HepG2 (cell line): ENCODE results near the gene ASH1L. TPM values are rescaled to one million over a fixed set of nuclear protein-coding genes. Genes with fewer than 3 reads are reported as not detected.
A peak's percentile ranks its signal among the peaks of the same experiment; 100 is the strongest.

ENCODE experiments used
- ATAC-seq: fragments of 200-7000 bp; cut with Tn5 transposase; 3 replicates; pipeline ENCODE4 v1.9.1; 2020; ENCODE audit warnings: mild to moderate bottlenecking, moderate library complexity
- BruUV-seq: library from RNA; stranded (reverse); fragments of 400-500 nt; replicated peaks from 2 replicates; lab custom pipeline; 2021; lab: Mats Ljungman, UMichigan
- CTCF ChIA-PET: fragments of 300-600 bp; formaldehyde crosslinking; extraction: SDS; loops from one replicate; lab custom pipeline; 2021; ENCODE audit warnings: low total read pairs, inconsistent platforms, low intra/inter-chr PET ratio; lab: Yijun Ruan, JAX
- POLR2A ChIA-PET: fragments of 350-600 bp; sonication (Branson Sonifier 250); formaldehyde crosslinking; loops from one replicate; lab custom pipeline; 2020; ENCODE audit warnings: antibody characterized with exemption, inconsistent platforms; lab: Yijun Ruan, JAX
- DNase-seq: peaks from one replicate; pipeline ENCODE4 v3.0.0-alpha.2; 2015; ENCODE audit warnings: low spot score
- FAIRE-seq: peaks from 3 replicates; lab custom pipeline; 2011; peaks lifted over from hg19 to GRCh38; lab: Jason Lieb, UNC
- H2AFZ ChIP-seq: one replicate; pipeline ENCODE4 v1.6.1; 2011; ENCODE audit warnings: low read length, inconsistent platforms
- H3K27ac ChIP-seq: fragments of 300-600 bp; 3 replicates; pipeline ENCODE4 v1.8.0; 2011; ENCODE audit warnings: mixed run types, mild to moderate bottlenecking, mixed read lengths, low read length, inconsistent platforms; ENCODE audit not compliant: insufficient read depth; ENCODE audit errors: extremely low read length
- H3K27me3 ChIP-seq, 2 experiments: fragments of 200-600 bp in 1 of 2; 2 replicates in 1 of 2; 3 replicates in 1 of 2; pipeline versions ENCODE4 v1.6.0 to v1.8.0; 2011; ENCODE audit warnings: low read length in 2 of 2, mild to moderate bottlenecking in 2 of 2, moderate library complexity in 2 of 2, inconsistent platforms in 1 of 2; ENCODE audit not compliant: insufficient read depth in 2 of 2, control insufficient read depth in 1 of 2
- H3K36me3 ChIP-seq, 2 experiments: fragments of 200-600 bp in 1 of 2; replicated peaks in 1 of 2; 2 replicates in 1 of 2; 3 replicates in 1 of 2; pipeline versions ENCODE4 v1.5.1 to v1.8.0; 2011; ENCODE audit warnings: low read length in 2 of 2, inconsistent platforms in 1 of 2; ENCODE audit not compliant: insufficient read depth in 2 of 2, control insufficient read depth in 1 of 2
- H3K4me1 ChIP-seq: 2 replicates; pipeline ENCODE4 v1.5.1; 2012; ENCODE audit warnings: low read length, inconsistent platforms; ENCODE audit not compliant: insufficient read depth
- H3K4me2 ChIP-seq: 2 replicates; pipeline ENCODE4 v1.6.0; 2011; ENCODE audit warnings: low read depth, low read length, inconsistent platforms
- H3K4me3 ChIP-seq, 3 experiments: fragments of 200-600 bp in 1 of 3; sonication (generic), shearing (Covaris generic) in 1 of 3; replicated peaks in 1 of 3; 2 replicates each; pipeline ENCODE4 v1.5.1; 2011 to 2016; ENCODE audit warnings: low read length in 3 of 3, inconsistent platforms in 2 of 3, low read depth in 2 of 3, mild to moderate bottlenecking in 2 of 3, control low read depth in 1 of 3, mixed read lengths in 1 of 3; ENCODE audit not compliant: insufficient read depth in 1 of 3
- H3K79me2 ChIP-seq: one replicate; pipeline ENCODE4 v1.6.1; 2011; ENCODE audit warnings: low read length, inconsistent platforms; ENCODE audit not compliant: insufficient read depth
- H3K9ac ChIP-seq: 2 replicates; pipeline ENCODE4 v1.6.0; 2011; ENCODE audit warnings: mild to moderate bottlenecking, low read depth, low read length, inconsistent platforms; ENCODE audit not compliant: insufficient read depth
- H3K9me3 ChIP-seq: 2 replicates; pipeline ENCODE4 v1.5.1; 2012; ENCODE audit warnings: mild to moderate bottlenecking, low read length
- H4K20me1 ChIP-seq: 2 replicates; pipeline ENCODE4 v1.6.0; 2011; ENCODE audit warnings: inconsistent platforms, mild to moderate bottlenecking, low read length, moderate library complexity; ENCODE audit not compliant: insufficient read depth
- GATAD1 ChIP-seq: IDR thresholded peaks from 2 replicates; pipeline ENCODE4 v1.6.1; 2016; ENCODE audit warnings: missing genetic modification reagents, missing compliant biosample characterization
- ISL2 ChIP-seq: sonication (generic); formaldehyde crosslinking; IDR thresholded peaks from 2 replicates; pipeline ENCODE4 v1.5.0; 2020; ENCODE audit warnings: missing genetic modification reagents
- LCORL ChIP-seq, 2 experiments: fragments of 450-650 bp in 1 of 2; sonication (generic) in 1 of 2; formaldehyde crosslinking in 1 of 2; IDR thresholded peaks; 2 replicates each; pipeline versions ENCODE4 v1.5.0 to v1.6.1; 2017 to 2020; ENCODE audit warnings: antibody characterized with exemption in 1 of 2, missing genetic modification reagents in 1 of 2
- MBD4 ChIP-seq: IDR thresholded peaks from 2 replicates; pipeline ENCODE4 v1.6.1; 2012; ENCODE audit warnings: low read length, inconsistent platforms, borderline replicate concordance
- PRPF4 ChIP-seq: fragments of 200-400 bp; formaldehyde crosslinking; IDR thresholded peaks from 2 replicates; pipeline ENCODE4 v1.6.1; 2016; ENCODE audit warnings: low read length, low read depth; ENCODE audit not compliant: poor library complexity, severe bottlenecking
- ZFP36L1 ChIP-seq: sonication (generic); formaldehyde crosslinking; IDR thresholded peaks from 2 replicates; pipeline ENCODE4 v1.8.0; 2022; ENCODE audit warnings: mild to moderate bottlenecking, missing genetic modification reagents, moderate library complexity
- ZNF18 ChIP-seq: sonication (generic); formaldehyde crosslinking; IDR thresholded peaks from 2 replicates; pipeline ENCODE4 v1.8.0; 2022; ENCODE audit warnings: mild to moderate bottlenecking, missing genetic modification reagents; ENCODE audit not compliant: insufficient replicate concordance
- ZNF546 ChIP-seq: sonication (generic); formaldehyde crosslinking; conservative IDR thresholded peaks from 2 replicates; pipeline ENCODE4 v1.8.1; 2023; ENCODE audit warnings: mild to moderate bottlenecking, missing genetic modification reagents
- ZNF747 ChIP-seq: sonication (generic); formaldehyde crosslinking; IDR thresholded peaks from 2 replicates; pipeline ENCODE4 v1.8.1; 2023; ENCODE audit warnings: missing genetic modification reagents, mild to moderate bottlenecking, borderline replicate concordance
- WGBS: methylation state at CpG from one replicate; pipeline ENCODE4 v1.1.6; 2017; ENCODE audit warnings: low lambda C conversion rate; 5-methylcytosine and 5-hydroxymethylcytosine counted together
- in situ Hi-C: cut with HindIII; loops from 2 replicates; pipeline ENCODE4 v1.10.0; 2017; ENCODE audit warnings: low pct_unique_long_range_greater_than_20kb; ENCODE audit not compliant: extremely low pct_ligation_motif_present
- intact Hi-C: fragments of 100-400 bp; cut with micrococcal nuclease; formaldehyde crosslinking; loops from one replicate; pipeline ENCODE4 v1.10.0; 2022; ENCODE audit not compliant: unreplicated experiment
- polyA plus RNA-seq, 8 experiments: library from polyadenylated mRNA; depleted of rRNA in 3 of 8; stranded (reverse) in 7 of 8; unstranded in 1 of 8; fragments of >200 nt; fragmentation: Illumina TruSeq in 4 of 8; extraction: Trizol in 4 of 8; gene quantifications; 2 replicates each; pipeline versions ENCODE4 v1.2.1 to v1.2.3, GENCODE V29; 2011 to 2016; ENCODE audit warnings: low read depth in 4 of 8, missing spikeins in 1 of 8, mixed read lengths in 1 of 8; ENCODE audit not compliant: insufficient read depth in 1 of 8
- total RNA-seq, 5 experiments: library from RNA; depleted of rRNA; stranded (reverse); fragments of >200 nt; fragmentation: Illumina TruSeq; extraction: Trizol; gene quantifications; 2 replicates each; pipeline ENCODE4 v1.2.3, GENCODE V29; 2016; ENCODE audit warnings: low read depth in 1 of 5
- TF ChIP-seq, protein P1 (sequence below): sonication (generic); formaldehyde crosslinking; IDR thresholded peaks from 2 replicates; pipeline ENCODE4 v1.5.1; 2020; ENCODE audit warnings: mild to moderate bottlenecking, missing genetic modification reagents, borderline replicate concordance
- TF ChIP-seq, protein P2 (sequence below), 2 experiments: sonication (generic) in 1 of 2; formaldehyde crosslinking in 1 of 2; IDR thresholded peaks; 2 replicates each; pipeline versions ENCODE4 v1.4.0 to v1.6.1; 2018 to 2020; ENCODE audit warnings: missing genetic modification reagents in 2 of 2, borderline replicate concordance in 1 of 2, low read depth in 1 of 2, mild to moderate bottlenecking in 1 of 2, missing biosample characterization in 1 of 2

Gene ASH1L
- total and polyA plus RNA-seq, 2 of the 13 experiments (the other 11 are each of a cell fraction or from before 2014, with no cell fraction given), result 10.2 to 15.3 TPM

DNA sequence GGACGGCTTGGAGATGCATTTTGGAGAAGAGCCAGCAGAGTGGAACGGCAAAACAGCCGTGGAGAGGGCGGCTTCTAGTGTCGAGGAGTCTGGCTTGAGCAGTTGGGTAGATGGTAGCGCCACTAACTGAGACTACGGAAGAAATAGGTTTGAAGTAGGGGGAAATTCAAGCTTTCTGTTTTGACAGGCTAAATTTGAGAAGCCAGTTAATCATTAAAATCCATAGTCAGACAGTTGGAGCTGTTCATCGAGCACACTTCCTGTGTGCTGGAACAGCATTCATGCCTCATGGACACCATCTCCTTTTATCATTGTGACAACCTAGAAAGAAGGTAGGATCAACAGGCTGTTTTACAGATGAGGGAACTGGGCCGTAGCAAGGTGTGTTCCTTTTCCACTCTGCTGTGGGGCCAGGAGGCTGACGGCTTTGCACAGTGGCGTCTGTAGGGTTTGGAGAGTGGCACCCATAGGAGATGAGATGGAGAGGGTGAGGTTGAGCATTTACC lies 258.0 kb downstream of the ASH1L start (continued):
- TF ChIP-seq ZNF747 (CRISPR knock-in tag), result no peak; the same call in 1 of the 2 replicates
- TF ChIP-seq, protein P1, sequence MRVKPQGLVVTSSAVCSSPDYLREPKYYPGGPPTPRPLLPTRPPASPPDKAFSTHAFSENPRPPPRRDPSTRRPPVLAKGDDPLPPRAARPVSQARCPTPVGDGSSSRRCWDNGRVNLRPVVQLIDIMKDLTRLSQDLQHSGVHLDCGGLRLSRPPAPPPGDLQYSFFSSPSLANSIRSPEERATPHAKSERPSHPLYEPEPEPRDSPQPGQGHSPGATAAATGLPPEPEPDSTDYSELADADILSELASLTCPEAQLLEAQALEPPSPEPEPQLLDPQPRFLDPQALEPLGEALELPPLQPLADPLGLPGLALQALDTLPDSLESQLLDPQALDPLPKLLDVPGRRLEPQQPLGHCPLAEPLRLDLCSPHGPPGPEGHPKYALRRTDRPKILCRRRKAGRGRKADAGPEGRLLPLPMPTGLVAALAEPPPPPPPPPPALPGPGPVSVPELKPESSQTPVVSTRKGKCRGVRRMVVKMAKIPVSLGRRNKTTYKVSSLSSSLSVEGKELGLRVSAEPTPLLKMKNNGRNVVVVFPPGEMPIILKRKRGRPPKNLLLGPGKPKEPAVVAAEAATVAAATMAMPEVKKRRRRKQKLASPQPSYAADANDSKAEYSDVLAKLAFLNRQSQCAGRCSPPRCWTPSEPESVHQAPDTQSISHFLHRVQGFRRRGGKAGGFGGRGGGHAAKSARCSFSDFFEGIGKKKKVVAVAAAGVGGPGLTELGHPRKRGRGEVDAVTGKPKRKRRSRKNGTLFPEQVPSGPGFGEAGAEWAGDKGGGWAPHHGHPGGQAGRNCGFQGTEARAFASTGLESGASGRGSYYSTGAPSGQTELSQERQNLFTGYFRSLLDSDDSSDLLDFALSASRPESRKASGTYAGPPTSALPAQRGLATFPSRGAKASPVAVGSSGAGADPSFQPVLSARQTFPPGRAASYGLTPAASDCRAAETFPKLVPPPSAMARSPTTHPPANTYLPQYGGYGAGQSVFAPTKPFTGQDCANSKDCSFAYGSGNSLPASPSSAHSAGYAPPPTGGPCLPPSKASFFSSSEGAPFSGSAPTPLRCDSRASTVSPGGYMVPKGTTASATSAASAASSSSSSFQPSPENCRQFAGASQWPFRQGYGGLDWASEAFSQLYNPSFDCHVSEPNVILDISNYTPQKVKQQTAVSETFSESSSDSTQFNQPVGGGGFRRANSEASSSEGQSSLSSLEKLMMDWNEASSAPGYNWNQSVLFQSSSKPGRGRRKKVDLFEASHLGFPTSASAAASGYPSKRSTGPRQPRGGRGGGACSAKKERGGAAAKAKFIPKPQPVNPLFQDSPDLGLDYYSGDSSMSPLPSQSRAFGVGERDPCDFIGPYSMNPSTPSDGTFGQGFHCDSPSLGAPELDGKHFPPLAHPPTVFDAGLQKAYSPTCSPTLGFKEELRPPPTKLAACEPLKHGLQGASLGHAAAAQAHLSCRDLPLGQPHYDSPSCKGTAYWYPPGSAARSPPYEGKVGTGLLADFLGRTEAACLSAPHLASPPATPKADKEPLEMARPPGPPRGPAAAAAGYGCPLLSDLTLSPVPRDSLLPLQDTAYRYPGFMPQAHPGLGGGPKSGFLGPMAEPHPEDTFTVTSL, result no peak
- TF ChIP-seq LCORL (IDR thresholded peaks at IDR 0.05), result no peak
- TF ChIP-seq LCORL (CRISPR knock-in tag; IDR thresholded peaks at IDR 0.05), result peak; percentile 42; the same call in 1 of the 2 replicates
- TF ChIP-seq ISL2 (CRISPR knock-in tag), result no peak

GRCh38 chr1:155301342-155301841 lies 261.2 kb downstream of the ASH1L start, which contains the start of gene PKLR:
Gene PKLR, minus strand, starts transcription at chr1:155301438. Its CDS starts 43 bp downstream, at chr1:155301395.
- peaks cover 81% of the 10 kb centered on the region for H3K4me1 ChIP-seq

More at GRCh38 chr1:155301342-155301841, 261.2 kb downstream of the ASH1L start, which contains the start of gene PKLR:
- ChIA-PET POLR2A (interaction anchor here (0.7 to 2.9 kb wide), 7 partner anchors 9 to 46 kb away, joined by 3 to 17 read pairs (median 3); partner anchors contain the start of genes CLK2, ENTREP3 and SCAMP3), CTCF (no interaction called here)
- Histone ChIP-seq H3K9me3 (no peaks in the 10 kb centered on the region), H2AFZ (peak within 1 kb of the TSS; percentile 61), H3K4me3 (peak within 1 kb of the TSS; percentile 28 to 69 (median 44); a peak in 5 of 6 replicates), H4K20me1 (no peaks in the 10 kb centered on the region)
- in situ Hi-C loops, result loop anchor here (10.0 kb wide), 1 partner anchor 47 kb away; the partner anchor contains the start of gene ENTREP3
- DNase-seq, result no peak
- WGBS, result 58% methylated on average over 5 of the region's 5 CpGs
- no TSS peak for BruUV-seq
- TF ChIP-seq ZNF18 (no peak), MBD4 (0 out of 2 replicates have a peak, but pooled peaks have one; percentile 7), GATAD1 (CRISPR knock-in tag) (no peak), ZNF546 (CRISPR knock-in tag) (0 out of 2 replicates have a peak, but pooled peaks have one; percentile 31), ZFP36L1 (CRISPR knock-in tag) (0 out of 2 replicates have a peak, but pooled peaks have one; percentile 14), PRPF4 (no peak)
- TF ChIP-seq, protein P2, sequence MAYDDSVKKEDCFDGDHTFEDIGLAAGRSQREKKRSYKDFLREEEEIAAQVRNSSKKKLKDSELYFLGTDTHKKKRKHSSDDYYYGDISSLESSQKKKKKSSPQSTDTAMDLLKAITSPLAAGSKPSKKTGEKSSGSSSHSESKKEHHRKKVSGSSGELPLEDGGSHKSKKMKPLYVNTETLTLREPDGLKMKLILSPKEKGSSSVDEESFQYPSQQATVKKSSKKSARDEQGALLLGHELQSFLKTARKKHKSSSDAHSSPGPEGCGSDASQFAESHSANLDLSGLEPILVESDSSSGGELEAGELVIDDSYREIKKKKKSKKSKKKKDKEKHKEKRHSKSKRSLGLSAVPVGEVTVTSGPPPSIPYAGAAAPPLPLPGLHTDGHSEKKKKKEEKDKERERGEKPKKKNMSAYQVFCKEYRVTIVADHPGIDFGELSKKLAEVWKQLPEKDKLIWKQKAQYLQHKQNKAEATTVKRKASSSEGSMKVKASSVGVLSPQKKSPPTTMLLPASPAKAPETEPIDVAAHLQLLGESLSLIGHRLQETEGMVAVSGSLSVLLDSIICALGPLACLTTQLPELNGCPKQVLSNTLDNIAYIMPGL (CRISPR knock-in tag; IDR thresholded peaks at IDR 0.05; ENCODE audit: borderline replicate concordance in 1 of 2, low read depth in 1 of 2), result peak in 1 of 2 experiments; percentile 3; a peak in 1 of 4 replicates
- TF ChIP-seq, all 625 proteins: peak for 4
- H3K4me2 ChIP-seq, result peak within 1 kb of the TSS; percentile 89
- intact Hi-C loops, result loop anchor here (10.0 kb wide), 1 partner anchor 97 kb away; the partner anchor contains the start of genes MTX1 and THBS3
- FAIRE-seq, result no peak
- H3K36me3 ChIP-seq, result no peaks in the 10 kb centered on the region
- peaks cover 13% of the 10 kb centered on the region for H3K79me2 ChIP-seq
- peak within 1 kb of the TSS; percentile 77 for H3K9ac ChIP-seq
- ATAC-seq, result no peak
- peak within 1 kb of the TSS; percentile 95 for H3K27ac ChIP-seq
- no peaks in the 10 kb centered on the region; a peak in 1 of 5 replicates for H3K27me3 ChIP-seq
